Suppressor macrophage treated with lipopolysaccharide for 1 hour (primary cell): Measurements from ENCODE around the gene SLC6A18.

ENCODE experiments used
- DNase-seq, 3 donors: peaks; one replicate each; pipeline ENCODE4 v3.0.0-alpha.2; 2020 to 2022

Gene SLC6A18, protein sequence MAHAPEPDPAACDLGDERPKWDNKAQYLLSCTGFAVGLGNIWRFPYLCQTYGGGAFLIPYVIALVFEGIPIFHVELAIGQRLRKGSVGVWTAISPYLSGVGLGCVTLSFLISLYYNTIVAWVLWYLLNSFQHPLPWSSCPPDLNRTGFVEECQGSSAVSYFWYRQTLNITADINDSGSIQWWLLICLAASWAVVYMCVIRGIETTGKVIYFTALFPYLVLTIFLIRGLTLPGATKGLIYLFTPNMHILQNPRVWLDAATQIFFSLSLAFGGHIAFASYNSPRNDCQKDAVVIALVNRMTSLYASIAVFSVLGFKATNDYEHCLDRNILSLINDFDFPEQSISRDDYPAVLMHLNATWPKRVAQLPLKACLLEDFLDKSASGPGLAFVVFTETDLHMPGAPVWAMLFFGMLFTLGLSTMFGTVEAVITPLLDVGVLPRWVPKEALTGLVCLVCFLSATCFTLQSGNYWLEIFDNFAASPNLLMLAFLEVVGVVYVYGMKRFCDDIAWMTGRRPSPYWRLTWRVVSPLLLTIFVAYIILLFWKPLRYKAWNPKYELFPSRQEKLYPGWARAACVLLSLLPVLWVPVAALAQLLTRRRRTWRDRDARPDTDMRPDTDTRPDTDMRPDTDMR

DNA sequence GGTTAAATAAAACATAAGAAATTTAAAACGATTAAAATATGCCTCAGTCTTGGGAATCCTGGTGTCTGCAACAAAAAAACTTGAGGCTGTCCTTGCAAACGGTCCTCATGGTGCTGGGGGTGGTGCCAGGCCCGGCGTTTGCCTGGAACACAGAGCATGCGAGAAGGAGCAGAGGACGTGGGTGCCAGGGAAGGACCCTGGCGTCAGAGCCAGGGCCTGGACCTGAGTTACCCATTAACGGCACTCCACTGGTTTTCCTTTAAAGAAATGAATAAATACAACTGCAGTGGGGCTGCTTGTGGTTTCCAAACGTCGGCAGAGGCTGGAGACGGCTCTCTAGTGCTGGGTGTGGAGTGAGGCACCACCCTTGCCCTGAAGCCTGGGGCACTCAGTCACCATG lies at the start of gene SLC6A18:
Gene SLC6A18 (plus strand): TSS at position 301 of the 400 bp plus-strand sequence. CDS start 97 bp downstream, at position 398.
- DNase-seq: no peak

DNA sequence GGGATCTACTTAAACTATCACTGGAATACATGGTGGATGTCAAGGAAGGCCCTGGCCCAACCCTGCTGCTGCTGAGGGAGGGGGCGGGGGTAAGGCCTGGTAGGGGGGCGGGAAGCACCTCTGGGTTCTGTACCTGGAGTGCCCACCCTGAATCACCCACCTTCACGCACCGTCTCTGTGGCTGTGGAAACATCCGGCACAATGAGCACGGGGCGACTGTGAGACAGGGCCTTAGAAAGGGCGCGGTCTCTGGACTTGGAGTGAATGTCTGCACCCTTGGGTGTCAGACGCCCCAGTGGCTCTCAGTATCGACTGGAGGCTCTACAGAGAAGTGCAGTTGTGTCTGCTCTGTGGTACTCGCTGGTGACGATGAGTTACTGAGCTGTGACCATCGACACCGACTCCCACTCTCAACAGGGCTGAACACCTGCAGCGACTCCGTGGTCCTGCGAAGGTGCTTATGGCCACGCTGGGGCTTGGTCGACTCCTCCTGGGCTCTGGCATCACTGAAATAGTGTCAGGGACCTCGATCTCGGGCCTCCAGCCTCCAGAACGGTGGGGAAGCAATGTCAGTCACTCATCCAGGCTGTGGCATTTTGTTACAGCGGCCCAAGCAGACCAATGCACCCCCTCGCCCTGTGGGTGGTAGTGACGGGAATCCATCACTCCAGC lies 49.2 kb upstream of the SLC6A18 start:
- no peak for DNase-seq

DNA sequence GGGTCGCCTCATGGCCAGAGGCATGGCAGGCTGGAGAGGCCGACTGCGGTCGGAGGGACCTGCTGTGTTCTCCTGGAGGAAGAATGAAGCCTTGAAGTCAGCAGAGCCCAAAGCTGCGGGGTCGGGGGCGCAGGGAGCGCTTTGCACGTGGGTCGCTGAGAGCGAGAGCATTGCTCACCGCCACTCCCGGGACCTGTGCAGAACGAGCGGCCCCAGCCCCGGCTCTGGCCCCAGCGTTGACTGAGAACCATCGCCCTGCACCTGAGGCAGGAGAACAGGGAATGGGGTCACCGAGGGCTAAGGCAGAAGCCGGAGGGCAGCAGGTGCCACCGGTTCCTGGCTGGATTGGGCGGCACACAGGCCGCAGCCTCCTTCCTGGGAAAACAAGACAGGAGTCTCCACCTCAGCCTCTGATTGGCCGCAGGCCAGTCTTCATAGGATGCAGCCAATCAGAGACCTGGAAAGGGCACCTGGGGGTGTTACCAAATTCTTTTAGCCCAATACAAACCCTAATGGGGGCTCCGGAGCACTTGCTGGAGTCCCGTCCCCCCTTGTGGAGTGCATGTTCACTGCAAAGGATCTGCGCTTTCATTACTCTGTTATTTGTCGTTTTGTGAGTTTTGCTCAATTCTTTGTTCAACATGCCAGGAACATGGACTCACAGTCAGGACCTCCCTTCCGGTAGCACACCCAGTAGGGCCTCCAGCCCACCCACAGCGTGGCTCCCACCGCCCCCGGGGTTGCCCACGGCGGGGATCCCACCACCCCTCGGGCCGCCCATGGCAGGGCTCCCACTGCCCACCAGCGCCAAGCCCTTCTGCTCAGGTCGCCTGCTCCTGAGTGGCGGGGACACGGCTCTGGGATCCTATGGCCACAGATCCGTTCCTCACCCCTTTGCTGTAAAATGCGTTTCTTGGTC lies 48.4 kb upstream of the SLC6A18 start:
- no peak for DNase-seq

DNA sequence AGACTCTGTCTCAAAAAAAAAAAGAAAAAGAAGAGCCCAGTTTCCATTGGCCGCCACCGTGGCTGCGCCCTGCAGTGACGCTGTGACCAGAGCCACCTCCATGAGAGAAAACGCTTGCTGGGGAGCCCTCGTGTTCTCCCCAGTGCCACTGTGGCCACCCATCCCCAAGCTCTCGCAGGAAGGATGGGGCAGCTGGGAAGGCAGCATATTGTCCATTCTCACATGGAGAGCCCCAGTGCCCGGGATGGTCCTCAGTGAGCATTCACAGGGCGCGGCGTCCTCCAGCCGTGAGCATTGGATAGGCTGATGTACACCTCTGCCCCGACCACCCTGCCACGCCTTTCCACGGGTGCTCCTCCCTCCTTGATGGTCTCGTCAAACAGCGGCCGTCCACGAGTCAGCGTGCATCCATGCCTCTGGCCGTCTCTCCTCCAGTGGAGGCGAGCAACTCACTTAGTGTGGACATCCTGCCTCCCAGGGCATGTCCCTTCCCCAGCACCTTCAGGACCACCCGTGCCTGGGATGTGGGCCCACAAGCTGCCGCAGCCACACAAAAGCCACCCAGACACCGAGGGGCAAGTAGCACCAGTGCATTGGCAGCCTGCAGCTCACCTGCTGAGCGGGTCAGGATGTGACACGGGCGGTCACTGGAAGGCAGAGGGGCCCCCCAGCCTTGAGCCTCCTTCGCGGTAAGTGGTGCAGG lies 47.2 kb upstream of the SLC6A18 start:
- no peak for DNase-seq

DNA sequence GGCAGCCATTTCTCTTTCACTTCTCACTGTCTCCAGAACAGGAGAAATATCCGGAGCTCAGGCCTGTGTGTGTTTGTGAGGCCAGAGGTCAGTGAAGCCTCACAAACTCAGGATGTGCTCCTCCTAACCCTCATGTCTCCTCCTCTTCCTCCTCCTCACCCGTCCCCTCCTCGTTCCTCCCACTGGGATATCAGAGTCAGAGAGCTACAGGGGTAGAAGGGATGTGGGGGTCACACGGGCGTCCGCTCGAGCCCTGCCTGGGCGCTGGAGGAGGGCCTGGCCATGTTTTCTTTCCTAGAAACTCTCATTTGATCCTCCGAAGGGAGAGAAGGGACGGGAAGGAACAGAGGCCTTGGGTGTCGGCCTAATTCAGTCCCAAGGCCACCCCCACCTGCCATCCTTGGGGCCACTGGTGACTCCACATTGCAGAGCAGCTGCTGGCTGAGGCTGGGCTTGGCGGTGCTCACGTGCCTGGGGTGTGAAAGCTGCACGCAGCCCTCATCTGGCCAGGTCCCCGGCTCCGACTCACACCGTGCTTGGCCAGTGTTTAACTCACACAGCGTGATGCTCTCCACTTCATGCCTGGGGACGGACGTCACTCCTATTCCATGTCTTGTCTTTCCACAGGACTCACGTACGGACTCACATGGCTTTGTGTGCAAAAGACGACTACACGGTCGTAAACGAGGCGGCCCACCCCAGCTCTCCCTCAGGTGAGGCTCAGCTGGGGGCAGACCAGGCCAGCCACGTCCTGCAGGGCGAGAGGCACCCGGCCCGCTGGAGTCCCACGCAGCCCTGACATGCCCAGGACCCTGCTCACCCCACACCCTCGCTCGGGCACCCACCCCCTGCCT lies 46.4 kb upstream of the SLC6A18 start:
- DNase-seq: no peak

DNA sequence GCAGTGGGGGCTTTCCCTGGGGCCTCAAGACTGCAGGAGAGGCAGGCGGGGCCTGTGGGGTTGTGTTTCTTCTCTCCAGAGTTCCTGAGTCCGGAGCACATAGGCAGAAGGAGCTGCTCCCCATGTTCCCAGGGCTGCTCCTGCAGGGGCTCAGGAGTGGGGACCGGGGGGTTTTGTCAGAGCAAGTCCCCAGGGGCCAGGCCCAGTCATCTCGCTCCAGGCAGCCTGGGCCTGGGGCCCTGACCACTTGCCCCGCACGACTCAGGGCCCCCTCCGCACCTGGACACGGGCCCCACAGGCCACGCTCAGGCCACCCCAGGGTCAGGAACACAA lies 45.8 kb upstream of the SLC6A18 start:
- no peak for DNase-seq

DNA sequence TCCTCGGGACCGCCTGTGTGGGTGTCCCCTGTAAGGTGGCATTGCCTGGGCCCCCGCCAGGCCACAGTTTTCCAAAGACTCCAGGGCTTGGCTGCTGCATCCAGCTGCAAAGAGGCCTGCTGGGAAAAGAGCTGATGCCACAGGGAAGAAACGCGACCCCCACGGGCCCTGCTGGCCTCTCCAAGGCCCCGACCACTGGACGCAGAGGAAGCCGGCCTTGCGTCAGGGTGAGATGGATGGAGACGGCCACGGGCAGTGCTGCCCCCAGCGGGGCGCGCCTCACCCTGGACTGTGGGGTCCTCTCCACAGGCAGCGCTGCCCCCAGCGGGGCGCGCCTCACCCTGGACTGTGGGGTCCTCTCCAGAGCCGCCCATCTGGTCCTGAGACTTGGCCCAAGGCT lies 45.1 kb upstream of the SLC6A18 start:
- no peak for DNase-seq

DNA sequence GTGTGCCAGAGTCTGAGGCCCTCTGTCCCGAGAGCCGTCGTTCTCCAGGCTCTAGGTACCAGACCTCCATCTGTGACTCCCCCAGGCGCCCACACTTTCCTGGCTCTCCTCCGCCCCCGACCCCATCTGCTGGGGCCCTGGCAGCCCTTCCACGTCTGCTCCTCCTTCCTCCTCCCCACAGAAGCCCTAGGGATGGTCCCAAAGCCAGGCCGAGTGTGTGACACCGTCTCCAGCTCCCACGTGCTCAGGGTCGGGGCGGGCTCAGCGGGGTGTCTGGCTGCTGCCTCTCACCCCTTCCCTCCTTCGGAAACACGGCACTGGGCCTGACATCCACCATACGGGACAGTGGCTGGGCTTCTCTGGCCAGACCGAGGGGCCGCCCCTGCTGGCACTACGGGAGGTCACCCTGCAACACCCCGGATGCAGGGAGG lies 44.3 kb upstream of the SLC6A18 start:
- DNase-seq: no peak

DNA sequence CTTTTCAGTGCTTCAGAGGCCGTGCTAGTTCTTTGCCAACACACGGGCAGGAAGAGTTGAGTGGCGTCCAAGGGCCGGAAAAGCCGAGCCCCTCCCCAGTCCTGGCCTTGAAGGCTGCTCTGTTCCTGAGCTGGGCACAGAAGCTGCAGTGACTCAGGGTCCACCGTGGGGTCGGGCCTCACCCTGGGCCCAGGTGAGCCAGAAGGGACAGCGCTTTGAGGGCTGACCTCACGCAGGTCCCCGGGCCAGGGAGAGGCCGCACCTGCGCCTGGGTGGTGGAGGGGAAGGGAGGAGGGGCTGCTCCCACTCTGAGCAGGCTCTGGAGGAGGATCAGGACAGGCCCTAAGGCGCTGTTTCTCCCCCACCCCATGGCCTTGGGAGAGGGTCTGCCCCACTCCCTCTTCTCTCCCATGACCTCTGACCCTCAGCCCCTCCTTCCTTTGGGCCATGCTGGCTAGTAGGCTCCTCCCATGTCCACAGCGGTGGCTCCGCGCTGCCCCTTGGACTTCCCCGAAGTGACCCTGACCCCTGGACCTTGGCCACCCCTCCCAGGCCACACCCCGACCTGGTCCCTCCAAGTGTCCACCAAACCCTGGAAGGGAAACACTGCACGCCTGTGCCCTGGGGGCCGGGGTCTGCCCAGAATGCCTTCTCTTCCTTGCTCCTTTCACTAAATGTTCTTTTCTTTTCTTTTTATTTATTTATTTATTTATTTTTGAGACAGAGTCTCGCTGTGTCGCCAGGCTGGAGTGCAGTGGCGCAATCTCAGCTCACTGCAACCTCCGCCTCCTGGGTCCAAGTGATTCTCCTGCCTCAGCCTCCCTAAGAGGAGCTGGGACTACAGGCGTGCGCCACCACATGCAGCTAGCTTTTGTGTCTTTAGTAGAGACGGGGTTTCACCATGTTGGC lies 43.5 kb upstream of the SLC6A18 start:
- DNase-seq: no peak

DNA sequence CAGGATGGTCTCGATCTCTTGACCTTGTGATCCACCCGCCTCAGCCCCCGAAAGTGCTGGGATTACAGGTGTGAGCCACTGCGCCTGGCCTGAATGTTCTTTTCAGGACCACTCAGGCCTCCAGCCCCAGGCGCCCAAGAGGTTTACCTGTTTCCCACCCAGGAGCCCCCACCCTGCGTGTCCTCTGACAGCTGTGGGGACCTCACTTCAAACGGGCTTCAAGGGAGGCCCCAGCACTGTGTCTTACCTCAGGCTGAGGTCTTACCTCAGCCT lies 42.9 kb upstream of the SLC6A18 start:
- DNase-seq: no peak

DNA sequence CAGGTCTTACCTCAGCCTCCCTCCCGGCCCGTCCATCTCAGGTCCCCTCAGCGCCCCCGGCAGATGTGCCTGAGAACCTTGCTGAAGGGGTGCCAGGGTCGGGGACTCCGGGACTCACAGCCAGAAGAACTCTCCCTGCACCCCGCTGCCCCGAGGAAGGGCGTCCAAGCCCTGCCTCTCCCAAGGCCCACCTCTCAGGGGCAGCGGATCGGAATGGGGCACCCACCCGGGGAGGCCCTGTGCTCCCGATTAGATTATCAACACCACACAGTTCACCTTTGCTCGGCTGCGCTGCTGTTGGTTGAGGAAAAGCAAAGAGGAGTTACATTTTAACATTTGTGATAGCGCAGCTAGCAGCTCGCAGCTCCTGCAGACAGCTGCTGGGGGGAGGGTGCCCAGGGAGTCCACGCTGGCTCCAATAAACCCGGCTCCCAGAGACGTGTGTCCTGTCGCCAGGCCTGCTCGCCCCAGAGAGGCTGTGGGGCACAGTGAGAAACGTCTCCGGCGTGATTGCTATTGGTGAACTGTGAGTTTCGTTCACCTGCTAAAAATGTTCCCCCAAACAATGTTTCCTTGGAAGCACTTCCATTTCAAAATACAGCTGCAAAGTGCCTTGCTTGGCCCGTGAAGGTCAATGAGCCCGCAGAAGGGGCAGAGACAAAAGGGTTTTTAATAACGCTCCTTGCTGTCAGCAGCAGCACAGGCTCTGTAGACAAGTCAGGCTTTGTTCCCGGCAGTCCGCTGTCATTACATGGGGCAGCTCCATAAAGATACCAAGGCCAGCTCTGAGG lies 42.4 kb upstream of the SLC6A18 start:
- no peak for DNase-seq

DNA sequence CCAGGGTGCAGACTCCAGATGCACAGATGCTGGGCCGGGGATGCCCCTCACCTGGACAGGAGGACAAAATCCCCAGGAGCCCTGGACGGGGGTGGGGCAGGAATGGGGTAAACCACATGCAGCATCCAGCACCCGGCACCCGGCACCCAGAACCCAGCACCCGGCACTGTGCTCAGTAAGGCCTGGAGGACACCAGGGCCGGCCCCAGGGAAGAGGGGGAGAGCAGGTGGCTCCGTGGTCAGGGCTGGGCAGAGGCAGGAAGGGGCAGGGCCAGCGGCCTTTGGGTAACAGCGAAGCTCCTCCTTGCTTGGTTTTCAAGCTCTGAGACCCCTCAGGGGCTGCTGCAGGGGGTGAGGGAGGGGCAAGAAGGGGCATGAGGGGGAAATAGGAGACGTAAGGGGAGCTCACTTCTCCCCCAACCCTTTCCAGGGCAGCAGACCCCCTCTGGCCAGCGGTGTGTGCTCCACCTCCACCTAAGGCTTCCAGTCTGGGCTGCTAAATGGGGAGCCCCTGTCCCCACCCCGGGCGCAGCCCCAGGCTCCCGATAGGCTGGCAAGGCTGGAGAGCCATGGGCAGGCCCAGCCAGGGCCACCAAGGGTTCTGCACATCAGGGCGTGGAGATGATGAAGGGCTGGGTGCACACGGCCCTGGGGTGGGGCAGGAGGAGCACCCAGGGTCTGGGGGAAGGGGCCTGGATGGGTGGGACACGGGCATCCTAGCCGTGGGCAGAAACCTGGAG lies 41.6 kb upstream of the SLC6A18 start:
- DNase-seq: no peak

DNA sequence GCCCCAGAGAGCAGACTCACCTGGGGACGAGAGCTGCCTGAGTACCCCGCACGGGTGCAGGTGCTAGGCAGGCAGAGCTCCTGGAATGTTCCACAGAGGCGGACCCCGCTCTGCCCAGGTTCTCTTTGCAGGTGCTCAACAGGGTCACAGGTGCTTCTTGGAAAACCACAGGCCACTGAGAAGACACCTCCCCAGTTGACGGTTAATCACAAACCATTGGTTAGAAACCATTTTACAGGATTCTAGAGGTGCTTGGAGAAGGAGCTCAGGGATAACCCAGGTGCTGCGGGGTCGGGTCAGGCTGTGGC lies 41.1 kb upstream of the SLC6A18 start:
- no peak for DNase-seq

DNA sequence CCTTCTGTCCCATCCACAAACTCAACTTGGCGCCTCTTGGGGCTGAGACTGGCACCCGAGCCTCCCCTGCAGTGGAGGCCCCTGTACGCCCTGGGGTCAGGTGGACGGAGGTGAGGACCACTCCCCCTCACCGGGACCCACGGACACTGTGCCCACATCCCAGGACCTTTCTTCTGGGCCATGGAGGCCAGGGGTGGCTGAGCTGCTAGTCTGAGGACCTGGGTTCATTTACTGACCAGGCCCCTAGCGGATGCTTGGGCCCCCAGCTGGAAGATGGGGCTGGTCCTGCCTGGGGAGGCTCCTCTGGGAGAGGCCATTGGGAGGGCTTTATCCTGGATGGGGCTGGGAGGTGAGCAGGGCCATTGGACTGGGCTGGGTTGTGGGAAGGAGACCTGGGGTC lies 40.7 kb upstream of the SLC6A18 start:
- DNase-seq: no peak

DNA sequence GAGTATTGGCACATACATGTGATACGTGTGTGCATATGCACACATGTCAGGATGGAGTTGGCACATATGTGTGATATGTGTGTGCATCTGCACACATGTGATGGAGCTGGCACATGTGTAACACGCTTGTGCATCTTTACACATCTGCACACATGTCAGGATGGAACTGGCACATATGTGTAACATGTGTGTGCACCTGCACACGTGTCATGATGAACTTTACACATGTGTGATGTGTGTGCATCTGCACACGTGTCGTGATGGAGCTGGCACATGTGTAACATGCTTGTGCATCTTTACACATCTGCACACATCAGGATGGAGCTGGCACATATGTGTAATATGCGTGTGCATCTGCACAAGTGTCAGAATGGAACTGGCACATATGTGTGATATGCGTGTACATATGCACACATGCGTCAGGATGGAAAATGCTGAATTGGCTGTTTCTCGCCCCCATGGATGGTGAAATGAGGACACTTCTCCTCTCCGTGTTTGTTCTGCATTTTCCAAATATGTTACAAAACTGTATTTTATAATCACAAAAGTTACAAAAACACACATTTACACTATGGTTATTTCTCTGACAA lies 40.0 kb upstream of the SLC6A18 start:
- no peak for DNase-seq

DNA sequence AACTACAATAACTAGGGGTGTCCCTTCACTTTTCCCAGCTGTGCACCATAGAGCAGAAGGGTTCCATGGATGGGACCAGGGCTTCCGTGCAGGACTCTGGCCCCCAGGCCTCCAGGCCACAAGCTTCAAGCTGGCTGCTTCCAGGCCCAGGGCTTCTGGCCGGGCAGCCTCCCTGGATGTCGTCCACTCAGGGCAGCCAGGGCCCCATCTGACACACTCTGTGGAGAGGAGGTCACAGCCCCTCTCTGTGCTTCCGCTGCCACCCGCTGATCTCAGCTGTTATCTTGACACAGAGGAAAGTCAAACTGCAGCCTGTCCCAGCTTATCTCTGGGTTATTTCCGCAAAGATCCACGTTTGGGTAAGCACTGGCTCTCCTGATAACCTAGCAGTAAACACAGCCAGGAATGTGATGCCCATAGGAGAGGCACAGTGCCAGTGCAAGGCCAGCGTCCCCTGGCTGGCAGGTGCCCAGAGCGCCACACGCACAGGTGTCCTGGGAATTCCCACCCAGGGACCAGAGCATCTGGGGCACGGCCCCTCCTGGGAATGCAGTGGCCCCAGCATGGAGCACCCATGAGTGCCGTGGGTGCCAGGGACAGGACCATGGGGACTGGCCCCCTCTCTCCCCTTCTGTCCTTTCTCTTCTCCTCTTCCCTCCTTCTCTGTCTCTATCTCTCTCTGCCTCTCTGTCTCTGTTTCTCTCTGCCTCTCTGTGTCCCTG lies 39.4 kb upstream of the SLC6A18 start:
- no peak for DNase-seq

DNA sequence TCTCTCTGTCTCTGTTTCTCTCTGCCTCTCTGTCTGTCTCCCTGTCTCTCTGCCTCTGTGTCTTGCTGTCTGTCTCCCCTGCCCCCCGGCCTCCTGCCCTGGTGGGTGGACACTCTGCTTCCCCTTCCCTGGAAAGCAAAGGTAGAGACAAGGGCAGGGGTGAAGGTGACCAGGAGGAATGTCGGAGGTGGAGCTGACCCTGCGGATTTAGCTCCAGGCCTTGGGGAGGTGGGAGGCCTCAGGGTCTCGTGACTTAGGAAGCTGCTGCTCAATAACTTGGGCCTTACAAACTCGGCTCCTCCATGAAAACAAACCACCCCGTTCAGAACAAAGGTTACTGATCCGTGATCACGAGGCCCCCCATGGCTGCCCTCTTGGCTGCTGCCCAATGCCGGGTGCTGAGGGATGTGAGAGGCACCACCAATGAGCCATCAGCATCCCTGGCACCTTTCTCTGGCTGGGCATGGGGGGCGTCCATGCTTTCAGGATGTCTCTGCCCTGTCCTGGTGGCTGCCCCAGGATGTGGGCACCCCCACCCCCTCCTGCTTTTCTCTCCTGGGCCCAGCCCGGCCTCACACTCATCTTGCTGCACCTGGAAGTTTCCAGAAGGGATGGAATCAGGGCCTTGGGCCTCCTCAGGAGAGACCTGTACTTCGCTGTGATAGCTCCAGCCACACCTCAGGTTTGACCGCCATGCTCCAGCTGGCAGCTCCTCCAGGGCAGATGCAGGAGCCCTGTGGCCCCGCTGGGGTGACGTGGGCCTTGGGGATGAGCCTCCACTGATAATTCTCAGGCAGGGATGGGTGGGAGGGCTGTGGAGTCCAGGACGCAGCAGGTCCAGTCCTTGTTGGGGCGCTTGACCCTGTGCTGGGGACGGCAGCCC lies 38.6 kb upstream of the SLC6A18 start:
- no peak for DNase-seq
